Ishikawa (cell line): ENCODE data around the gene FBXO3.
A peak's percentile ranks its signal among the peaks of the same experiment; 100 is the strongest.

Experiments
- CEBPB ChIP-seq: IDR thresholded peaks from 2 replicates; pipeline ENCODE4 v1.6.1; 2012
- CREB1 ChIP-seq: IDR thresholded peaks from 2 replicates; pipeline ENCODE4 v1.6.1; 2012; ENCODE audit warnings: low read depth
- EGR1 ChIP-seq: IDR thresholded peaks from 2 replicates; pipeline ENCODE4 v1.6.1; 2012
- EP300 ChIP-seq: IDR thresholded peaks from 2 replicates; pipeline ENCODE4 v1.6.1; 2012; ENCODE audit warnings: borderline replicate concordance
- NFIC ChIP-seq: IDR thresholded peaks from 2 replicates; pipeline ENCODE4 v1.6.1; 2012
- RAD21 ChIP-seq: IDR thresholded peaks from 2 replicates; pipeline ENCODE4 v1.6.1; 2012; ENCODE audit warnings: low read depth
- TAF1 ChIP-seq: IDR thresholded peaks from 2 replicates; pipeline ENCODE4 v1.6.1; 2012; ENCODE audit warnings: low read depth, mild to moderate bottlenecking
- TCF12 ChIP-seq: IDR thresholded peaks from 2 replicates; pipeline ENCODE4 v1.6.1; 2012; ENCODE audit warnings: low read depth
- TEAD4 ChIP-seq: IDR thresholded peaks from 2 replicates; pipeline ENCODE4 v1.6.1; 2012
- YY1 ChIP-seq: IDR thresholded peaks from 2 replicates; pipeline ENCODE4 v1.6.1; 2012; ENCODE audit warnings: low read depth
- ZBTB7A ChIP-seq: IDR thresholded peaks from 2 replicates; pipeline ENCODE4 v1.6.1; 2012; ENCODE audit warnings: low read depth
- TF ChIP-seq, protein P1 (sequence below): IDR thresholded peaks from 2 replicates; pipeline ENCODE4 v1.6.1; 2012

DNA sequence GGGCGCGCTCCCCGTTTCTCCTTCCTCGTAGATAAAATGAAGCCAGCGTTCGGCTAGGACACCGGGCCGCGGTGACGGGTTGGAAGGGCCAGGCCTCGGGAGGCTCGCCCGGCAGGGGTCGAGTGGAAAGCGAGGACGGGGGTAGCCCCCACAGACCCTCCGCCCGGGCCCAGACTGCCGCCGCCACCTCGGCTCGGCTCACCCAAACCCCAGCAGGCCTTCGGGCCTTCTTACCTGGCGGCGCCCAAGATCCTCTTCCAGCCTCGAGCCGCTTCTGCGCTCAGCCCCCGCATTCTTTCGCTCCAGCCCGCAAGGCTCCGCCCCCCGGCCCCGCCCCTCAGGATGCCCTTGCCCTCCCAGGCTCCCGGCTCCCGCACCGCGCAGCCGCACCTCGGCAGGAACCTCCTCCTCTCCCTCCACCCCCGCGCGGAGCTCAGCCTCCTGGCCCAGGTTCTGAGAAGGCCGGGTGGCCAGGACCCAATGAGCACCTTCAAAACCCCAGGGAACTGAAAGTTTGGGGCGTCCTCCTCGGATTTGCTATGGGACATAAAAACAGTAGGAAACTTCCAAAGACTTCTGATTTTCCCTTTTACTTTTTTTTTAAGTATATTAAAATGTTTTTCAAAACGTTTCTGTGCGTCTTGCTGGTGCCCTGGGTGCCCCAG is 38.0 kb downstream of the FBXO3 start, which contains the start of gene CD59:
- TF ChIP-seq EP300 = no peak
- TF ChIP-seq NFIC = no peak
- TF ChIP-seq CEBPB = no peak
- TF ChIP-seq, protein P1, sequence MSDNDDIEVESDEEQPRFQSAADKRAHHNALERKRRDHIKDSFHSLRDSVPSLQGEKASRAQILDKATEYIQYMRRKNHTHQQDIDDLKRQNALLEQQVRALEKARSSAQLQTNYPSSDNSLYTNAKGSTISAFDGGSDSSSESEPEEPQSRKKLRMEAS = peak; percentile 23; the same call in 1 of the 2 replicates
- no peak for TF ChIP-seq CREB1
- TF ChIP-seq TCF12 = no peak
- peak; percentile 60; the same call in 1 of the 2 replicates for TF ChIP-seq TEAD4
- no peak for TF ChIP-seq YY1
- no peak for TF ChIP-seq RAD21
- TF ChIP-seq EGR1 = peak; percentile 91
- TF ChIP-seq ZBTB7A = no peak
- TF ChIP-seq TAF1 = peak; percentile 69
